Smooth muscle cell (in vitro differentiated cells): ENCODE results near the gene ASB5. TPM values are rescaled to one million over a fixed set of nuclear protein-coding genes. Genes with fewer than 3 reads are reported as not detected.

ENCODE experiments used
- DNase-seq: peaks from one replicate; lab custom pipeline; 2025; ENCODE audit not compliant: unreplicated experiment; lab: John Stamatoyannopoulos, UW
- H2AFZ ChIP-seq: fragments of 200-600 bp; sonication (generic); 2 replicates; pipeline ENCODE4 v1.6.0; 2016; ENCODE audit warnings: antibody characterized with exemption, low read depth, mild to moderate bottlenecking
- H3F3A ChIP-seq: fragments of 200-600 bp; sonication (generic); 2 replicates; pipeline ENCODE4 v1.6.0; 2017; ENCODE audit warnings: antibody characterized with exemption, low read depth
- H3K27ac ChIP-seq: fragments of 200-600 bp; sonication (generic); 2 replicates; pipeline ENCODE4 v1.5.1; 2016; ENCODE audit warnings: low read depth, mild to moderate bottlenecking
- H3K27me3 ChIP-seq: fragments of 200-600 bp; sonication (generic); 2 replicates; pipeline ENCODE4 v1.6.1; 2016; ENCODE audit warnings: low read depth, mild to moderate bottlenecking
- H3K36me3 ChIP-seq: fragments of 200-600 bp; sonication (generic); 2 replicates; pipeline ENCODE4 v1.5.1; 2016; ENCODE audit warnings: low read depth
- H3K4me1 ChIP-seq: fragments of 200-600 bp; sonication (generic); 2 replicates; pipeline ENCODE4 v1.5.1; 2016; ENCODE audit warnings: low read depth
- H3K4me2 ChIP-seq: fragments of 200-600 bp; sonication (generic); 2 replicates; pipeline ENCODE4 v1.6.0; 2016; ENCODE audit warnings: mild to moderate bottlenecking
- H3K4me3 ChIP-seq: fragments of 200-600 bp; sonication (generic); 2 replicates; pipeline ENCODE4 v1.5.1; 2016; ENCODE audit warnings: mild to moderate bottlenecking
- H3K79me2 ChIP-seq: fragments of 200-600 bp; sonication (generic); 2 replicates; pipeline ENCODE4 v1.6.0; 2016; ENCODE audit warnings: low read depth, mild to moderate bottlenecking
- H3K9ac ChIP-seq: fragments of 200-600 bp; sonication (generic); 2 replicates; pipeline ENCODE4 v1.6.0; 2016; ENCODE audit warnings: low read depth
- H3K9me3 ChIP-seq: fragments of 200-600 bp; sonication (generic); replicated peaks from 2 replicates; pipeline ENCODE4 v1.5.1; 2016; ENCODE audit warnings: low read depth
- H4K20me1 ChIP-seq: fragments of 200-600 bp; sonication (generic); 2 replicates; pipeline ENCODE4 v1.6.0; 2016; ENCODE audit warnings: low read depth
- WGBS: methylation state at CpG from one replicate; pipeline ENCODE4 v1.1.7; 2016; ENCODE audit warnings: low lambda C conversion rate; 5-methylcytosine and 5-hydroxymethylcytosine counted together
- polyA plus RNA-seq: library from polyadenylated mRNA; unstranded; fragments of >200 nt; fragmentation: Nextera tagmentation; extraction: Ambion mirVana; gene quantifications from 2 replicates; pipeline ENCODE4 v1.2.1, GENCODE V29; 2016
- total RNA-seq: library from RNA; depleted of rRNA; stranded (reverse); fragments of >200 nt; gene quantifications from 2 replicates; pipeline ENCODE4 v1.2.3, GENCODE V29; 2014
- TF ChIP-seq, protein P1 (sequence below): fragments of 200-600 bp; sonication (generic); IDR thresholded peaks from 2 replicates; pipeline ENCODE4 v1.5.1; 2017; ENCODE audit warnings: borderline replicate concordance, mild to moderate bottlenecking, antibody characterized with exemption; ENCODE audit not compliant: insufficient read depth, poor library complexity, severe bottlenecking

Gene ASB5
- total and polyA plus RNA-seq, 2 experiments from 2014 or later, result 0.18 TPM; not detected in 1

DNA sequence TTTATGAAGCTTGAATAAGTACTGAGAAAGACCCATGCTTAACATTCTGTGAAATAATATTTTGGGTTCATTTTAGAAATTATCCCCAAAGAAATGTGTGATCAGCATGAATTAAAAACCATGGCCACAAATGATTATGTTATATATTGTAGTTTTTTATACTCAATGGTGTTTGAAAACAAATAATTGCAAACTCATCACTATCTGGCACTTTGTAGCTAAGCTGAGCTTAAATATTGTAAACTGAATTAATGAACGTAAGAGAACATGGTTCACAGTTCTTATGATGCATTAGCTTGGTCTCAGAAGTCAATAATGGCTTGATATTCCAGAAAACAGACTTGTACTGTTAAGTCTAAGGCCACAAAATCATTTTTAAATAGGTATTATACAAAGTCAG, 24.6 kb upstream of the ASB5 start:
- Histone ChIP-seq H3F3A (no peaks in the 10 kb centered on the region), H3K4me2 (no peak overlapping the region), H3K4me1 (no peaks in the 10 kb centered on the region), H3K27ac (no peak overlapping the region), H4K20me1 (no peaks in the 10 kb centered on the region), H3K9me3 (no peaks in the 10 kb centered on the region), H3K9ac (no peak overlapping the region), H3K36me3 (no peaks in the 10 kb centered on the region), H3K4me3 (no peak overlapping the region), H2AFZ (no peak overlapping the region), H3K79me2 (no peaks in the 10 kb centered on the region), H3K27me3 (no peaks in the 10 kb centered on the region)
- WGBS, result 97% methylated on average over 1 of the region's 1 CpG
- DNase-seq, result no peak
- TF ChIP-seq, protein P1, sequence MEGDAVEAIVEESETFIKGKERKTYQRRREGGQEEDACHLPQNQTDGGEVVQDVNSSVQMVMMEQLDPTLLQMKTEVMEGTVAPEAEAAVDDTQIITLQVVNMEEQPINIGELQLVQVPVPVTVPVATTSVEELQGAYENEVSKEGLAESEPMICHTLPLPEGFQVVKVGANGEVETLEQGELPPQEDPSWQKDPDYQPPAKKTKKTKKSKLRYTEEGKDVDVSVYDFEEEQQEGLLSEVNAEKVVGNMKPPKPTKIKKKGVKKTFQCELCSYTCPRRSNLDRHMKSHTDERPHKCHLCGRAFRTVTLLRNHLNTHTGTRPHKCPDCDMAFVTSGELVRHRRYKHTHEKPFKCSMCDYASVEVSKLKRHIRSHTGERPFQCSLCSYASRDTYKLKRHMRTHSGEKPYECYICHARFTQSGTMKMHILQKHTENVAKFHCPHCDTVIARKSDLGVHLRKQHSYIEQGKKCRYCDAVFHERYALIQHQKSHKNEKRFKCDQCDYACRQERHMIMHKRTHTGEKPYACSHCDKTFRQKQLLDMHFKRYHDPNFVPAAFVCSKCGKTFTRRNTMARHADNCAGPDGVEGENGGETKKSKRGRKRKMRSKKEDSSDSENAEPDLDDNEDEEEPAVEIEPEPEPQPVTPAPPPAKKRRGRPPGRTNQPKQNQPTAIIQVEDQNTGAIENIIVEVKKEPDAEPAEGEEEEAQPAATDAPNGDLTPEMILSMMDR, result no peak

- no peaks in the 10 kb centered on the region for H4K20me1 ChIP-seq
- 92% methylated on average over 1 of the region's 1 CpG for WGBS
- no peak overlapping the region for H2AFZ ChIP-seq
Measured at GRCh38 chr4:176292920-176293319, 23.9 kb upstream of the ASB5 start.

DNA sequence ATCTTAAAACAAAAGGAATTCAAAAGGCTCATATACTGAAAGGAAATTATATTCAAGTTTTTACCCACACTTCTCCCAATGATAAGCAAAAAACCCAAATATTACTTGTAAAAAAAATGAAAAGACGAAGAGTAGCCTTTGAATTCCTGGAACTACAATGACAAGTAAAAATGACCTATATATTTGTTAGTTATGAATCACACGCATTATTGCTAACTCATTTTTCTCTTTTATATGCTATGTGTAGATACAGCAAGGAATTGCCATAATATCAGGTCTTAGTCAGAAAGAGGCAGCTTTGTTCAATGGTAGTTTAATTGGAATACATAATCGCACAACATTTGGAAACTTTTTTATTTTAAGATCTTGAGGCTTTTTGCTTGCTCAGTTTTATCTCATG, 22.7 kb upstream of the ASB5 start:
- Histone ChIP-seq H3F3A (no peaks in the 10 kb centered on the region), H3K4me1 (no peaks in the 10 kb centered on the region), H3K9me3 (no peaks in the 10 kb centered on the region), H3K79me2 (no peaks in the 10 kb centered on the region), H2AFZ (no peak overlapping the region), H3K27me3 (no peaks in the 10 kb centered on the region), H3K27ac (no peak overlapping the region), H3K4me2 (no peak overlapping the region), H3K36me3 (no peaks in the 10 kb centered on the region), H4K20me1 (no peaks in the 10 kb centered on the region), H3K4me3 (no peak overlapping the region), H3K9ac (no peak overlapping the region)
- 95% methylated on average over 3 of the region's 3 CpGs for WGBS
- DNase-seq, result no peak
- TF ChIP-seq, protein P1, result no peak

More at GRCh38 chr4:176292920-176293319, 23.9 kb upstream of the ASB5 start:
- H3K27ac ChIP-seq, result no peak overlapping the region
- no peak overlapping the region for H3K4me3 ChIP-seq
- no peaks in the 10 kb centered on the region for H3K27me3 ChIP-seq
- H3K4me2 ChIP-seq, result no peak overlapping the region
- no peak for DNase-seq
- no peaks in the 10 kb centered on the region for H3F3A ChIP-seq
- no peaks in the 10 kb centered on the region for H3K9me3 ChIP-seq
- no peaks in the 10 kb centered on the region for H3K36me3 ChIP-seq
- TF ChIP-seq, protein P1, result no peak
- H3K79me2 ChIP-seq, result no peaks in the 10 kb centered on the region
- no peaks in the 10 kb centered on the region for H3K4me1 ChIP-seq
- H3K9ac ChIP-seq, result no peak overlapping the region

GRCh38 chr4:176290520-176290919, 21.5 kb upstream of the ASB5 start:
- H3K4me1 ChIP-seq, result no peaks in the 10 kb centered on the region
- H3K9ac ChIP-seq, result no peak overlapping the region
- H3K79me2 ChIP-seq, result no peaks in the 10 kb centered on the region
- no peak overlapping the region for H3K4me2 ChIP-seq
- 96% methylated on average over 3 of the region's 3 CpGs for WGBS
- H2AFZ ChIP-seq, result no peak overlapping the region
- no peaks in the 10 kb centered on the region for H3K9me3 ChIP-seq
- no peaks in the 10 kb centered on the region for H3F3A ChIP-seq
- no peak overlapping the region for H3K27ac ChIP-seq
- no peak overlapping the region for H3K4me3 ChIP-seq
- no peaks in the 10 kb centered on the region for H3K27me3 ChIP-seq
- TF ChIP-seq, protein P1, result no peak
- DNase-seq, result no peak
- no peaks in the 10 kb centered on the region for H4K20me1 ChIP-seq
- H3K36me3 ChIP-seq, result no peaks in the 10 kb centered on the region
